ENCODE data around the gene LAMB4. TPM values are rescaled to one million over a fixed set of nuclear protein-coding genes. Genes with fewer than 3 reads are reported as not detected.

Gene LAMB4
- total and polyA plus RNA-seq, 2 of the 8 experiments (the other 6 are each of a cell fraction or from before 2014, with no cell fraction given), result not detected

DNA sequence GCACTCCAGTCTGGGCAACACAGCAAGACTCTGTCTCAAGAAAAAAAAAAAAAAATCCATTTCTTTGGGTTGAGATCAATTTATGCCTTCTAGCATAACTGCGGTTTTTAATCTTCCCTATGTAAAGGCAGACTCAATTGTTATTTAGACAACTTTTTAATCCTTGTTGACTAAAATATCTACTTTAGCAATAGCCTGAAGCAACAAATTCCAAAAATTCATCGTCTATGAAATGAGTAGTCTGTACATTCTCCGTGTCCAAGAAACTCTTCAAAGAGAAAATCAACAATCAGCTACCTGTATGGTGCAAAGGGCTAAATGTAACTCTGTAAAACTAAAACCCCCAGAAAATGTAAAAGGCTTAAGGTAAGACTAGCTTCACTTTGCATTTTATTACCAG is 150.0 kb downstream of the LAMB4 start:
- Histone ChIP-seq H2BK5ac (ENCODE audit: low read depth, low read length) (no peak overlapping the region), H3K79me1 (ENCODE audit: low read depth, low read length) (no peaks in the 10 kb centered on the region), H4K5ac (ENCODE audit: insufficient read length, low read depth, low read length) (no peak overlapping the region), H4K8ac (ENCODE audit: extremely low read depth, insufficient read depth, low read length) (no peak overlapping the region), H2AK5ac (ENCODE audit: low read depth, low read length) (no peak overlapping the region), H3K27me3 (replicated peaks in 1 of 4; ENCODE audit: control insufficient read depth in 3 of 4, extremely low read depth in 1 of 4, insufficient read depth in 3 of 4, low read length in 3 of 4) (no peaks in the 10 kb centered on the region), H3K4ac (replicated peaks; ENCODE audit: insufficient read length, low read depth, low read length) (no peak overlapping the region), H3K4me2 (ENCODE audit: insufficient read depth in 1 of 2, low read depth in 2 of 2, low read length in 2 of 2) (no peak overlapping the region), H4K20me1 (replicated peaks in 1 of 2; ENCODE audit: control insufficient read depth in 1 of 2, insufficient read depth in 2 of 2, low read length in 2 of 2) (no peaks in the 10 kb centered on the region), H3K4me3 (ENCODE audit: extremely low read depth in 1 of 4, insufficient read depth in 2 of 4, low read depth in 3 of 4, low read length in 4 of 4) (no peak overlapping the region), H3K14ac (ENCODE audit: insufficient read length) (no peak overlapping the region), H4K91ac (replicated peaks; ENCODE audit: insufficient read length, low read length) (no peak overlapping the region), H3K23me2 (ENCODE audit: low read depth, low read length) (no peaks in the 10 kb centered on the region), H2BK12ac (ENCODE audit: low read depth, low read length) (no peak overlapping the region), H3K4me1 (replicated peaks in 1 of 4; ENCODE audit: control insufficient read depth in 3 of 4, insufficient read depth in 4 of 4, low read length in 3 of 4) (peaks cover 0 to 6% (median 4%) of the 10 kb centered on the region in 4 experiments; a peak in 5 of 7 replicates), H3K23ac (ENCODE audit: insufficient read length) (no peak overlapping the region), H2AFZ (ENCODE audit: low read length) (no peak overlapping the region), H2BK120ac (replicated peaks; ENCODE audit: low read depth, low read length) (no peak overlapping the region), H3K9me3 (ENCODE audit: insufficient read depth in 2 of 2, low read depth in 1 of 2, low read length in 1 of 2) (no peaks in the 10 kb centered on the region), H3K36me3 (ENCODE audit: control insufficient read depth in 2 of 4, insufficient read depth in 4 of 4, low read length in 3 of 4) (peaks cover under 1 to 42% (median 3%) of the 10 kb centered on the region in 4 experiments; a peak in 5 of 8 replicates), H3K18ac (ENCODE audit: extremely low read depth, low read length) (no peak overlapping the region), H2BK15ac (ENCODE audit: low read length) (no peak overlapping the region), H3K9ac (replicated peaks in 1 of 4; ENCODE audit: extremely low read depth in 1 of 4, low read depth in 3 of 4, low read length in 3 of 4) (no peak overlapping the region), H3K79me2 (ENCODE audit: control insufficient read depth in 1 of 2, insufficient read depth in 2 of 2, low read length in 2 of 2) (no peaks in the 10 kb centered on the region), H2BK20ac (ENCODE audit: low read length) (no peak overlapping the region), H3K56ac (replicated peaks; ENCODE audit: insufficient read length, low read depth, low read length) (no peak overlapping the region), H3K27ac (ENCODE audit: low read depth, low read length) (no peak overlapping the region)
- TF ChIP-seq, protein P1, sequence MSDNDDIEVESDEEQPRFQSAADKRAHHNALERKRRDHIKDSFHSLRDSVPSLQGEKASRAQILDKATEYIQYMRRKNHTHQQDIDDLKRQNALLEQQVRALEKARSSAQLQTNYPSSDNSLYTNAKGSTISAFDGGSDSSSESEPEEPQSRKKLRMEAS (IDR thresholded peaks at IDR 0.05), result no peak
- TF ChIP-seq TBP (IDR thresholded peaks at IDR 0.05; ENCODE audit: low read depth, low read length), result no peak
- no peak for TF ChIP-seq SRF (IDR thresholded peaks at IDR 0.05; ENCODE audit: low read depth, low read length)
- FAIRE-seq, result no peak
- no peak for DNase-seq (ENCODE audit: low read depth in 1 of 2, low spot score in 2 of 2)
- ChIA-PET POLR2A (ENCODE audit: partially characterized antibody) (no interaction called here), CTCF (ENCODE audit: partially characterized antibody) (no interaction called here)
- 93% methylated on average over 3 of the region's 3 CpGs; no CpG with 5 or more reads in 1 of the 2 experiments for WGBS, 2 experiments (ENCODE audit: extremely low coverage in 1 of 2, insufficient coverage in 1 of 2, insufficient read length in 1 of 2, insufficient replicate concordance in 2 of 2, low coverage in 1 of 2, low lambda C conversion rate in 2 of 2, missing lambda C conversion rate in 1 of 2)

All from H1 (cell line).